ENCODE measurements around the gene YEATS2. TPM values are rescaled to one million over a fixed set of nuclear protein-coding genes. Genes with fewer than 3 reads are reported as not detected.
"Not testable (repeated sequence)": the region's sequence is repeated elsewhere in the genome, so short reads cannot be mapped to it uniquely, and the experiment has no call there.

The YEATS2 gene
- polyA plus RNA-seq, 2 donors: 5.8 to 9.0 TPM

- H3K9me3 ChIP-seq (ENCODE audit: control insufficient read depth in 2 of 2, insufficient read depth in 1 of 2, low read depth in 1 of 2, low read length in 1 of 2): no peaks in the 10 kb centered on the region
- H3K36me3 ChIP-seq (ENCODE audit: control insufficient read depth in 2 of 2, insufficient read depth in 2 of 2, low read length in 1 of 2): peaks cover 3 to 7% of the 10 kb centered on the region in 2 donors
- H3K4me1 ChIP-seq (ENCODE audit: control insufficient read depth in 2 of 2, insufficient read depth in 2 of 2, low read length in 1 of 2): no peaks in the 10 kb centered on the region
- no peaks in the 10 kb centered on the region for H3K27me3 ChIP-seq (ENCODE audit: control insufficient read depth in 1 of 2, insufficient read depth in 2 of 2, low read length in 2 of 2)
- WGBS, 2 donors: 57 to 69% methylated on average over 9 of the region's 9 CpGs
- no peak overlapping the region for H3K27ac ChIP-seq (ENCODE audit: low read depth in 2 of 2, low read length in 1 of 2)
- H3K4me3 ChIP-seq (ENCODE audit: low read depth in 1 of 2, low read length in 2 of 2): no peak overlapping the region
Measured at GRCh38 chr3:183766745-183767606, 69.4 kb downstream of the YEATS2 start.

GRCh38 chr3:183768114-183768513 is 70.5 kb downstream of the YEATS2 start:
- H3K9me3 ChIP-seq (ENCODE audit: control insufficient read depth in 2 of 2, insufficient read depth in 1 of 2, low read depth in 1 of 2, low read length in 1 of 2): no peaks in the 10 kb centered on the region
- H3K27ac ChIP-seq (ENCODE audit: low read depth in 2 of 2, low read length in 1 of 2): no peak overlapping the region
- H3K4me3 ChIP-seq (ENCODE audit: low read depth in 1 of 2, low read length in 2 of 2): no peak overlapping the region
- no peaks in the 10 kb centered on the region for H3K4me1 ChIP-seq (ENCODE audit: control insufficient read depth in 2 of 2, insufficient read depth in 2 of 2, low read length in 1 of 2)
- peaks cover 7 to 9% of the 10 kb centered on the region in 2 donors for H3K36me3 ChIP-seq (ENCODE audit: control insufficient read depth in 2 of 2, insufficient read depth in 2 of 2, low read length in 1 of 2)
- no peaks in the 10 kb centered on the region for H3K27me3 ChIP-seq (ENCODE audit: control insufficient read depth in 1 of 2, insufficient read depth in 2 of 2, low read length in 2 of 2)
- 89 to 90% methylated on average over 6 to 8 of the region's 8 CpGs for WGBS, 2 donors

- Histone ChIP-seq H3K36me3 (ENCODE audit: control insufficient read depth in 2 of 2, insufficient read depth in 2 of 2, low read length in 1 of 2) (peaks cover 15 to 16% of the 10 kb centered on the region in 2 donors), H3K9me3 (ENCODE audit: control insufficient read depth in 2 of 2, insufficient read depth in 1 of 2, low read depth in 1 of 2, low read length in 1 of 2) (no peaks in the 10 kb centered on the region), H3K27ac (ENCODE audit: low read depth in 2 of 2, low read length in 1 of 2) (no peak overlapping the region), H3K4me3 (ENCODE audit: low read depth in 1 of 2, low read length in 2 of 2) (no peak overlapping the region), H3K4me1 (ENCODE audit: control insufficient read depth in 2 of 2, insufficient read depth in 2 of 2, low read length in 1 of 2) (no peaks in the 10 kb centered on the region), H3K27me3 (ENCODE audit: control insufficient read depth in 1 of 2, insufficient read depth in 2 of 2, low read length in 2 of 2) (no peaks in the 10 kb centered on the region)
- WGBS, 2 donors: 94 to 95% methylated on average over 9 of the region's 9 CpGs
Measured at GRCh38 chr3:183769453-183769852, 71.9 kb downstream of the YEATS2 start.

GRCh38 chr3:183774631-183775030 is 77.0 kb downstream of the YEATS2 start:
- Histone ChIP-seq H3K27me3 (ENCODE audit: control insufficient read depth in 1 of 2, insufficient read depth in 2 of 2, low read length in 2 of 2) (no peaks in the 10 kb centered on the region), H3K36me3 (ENCODE audit: control insufficient read depth in 2 of 2, insufficient read depth in 2 of 2, low read length in 1 of 2) (peaks cover 14 to 18% of the 10 kb centered on the region in 2 donors), H3K9me3 (ENCODE audit: control insufficient read depth in 2 of 2, insufficient read depth in 1 of 2, low read depth in 1 of 2, low read length in 1 of 2) (no peaks in the 10 kb centered on the region), H3K4me1 (ENCODE audit: control insufficient read depth in 2 of 2, insufficient read depth in 2 of 2, low read length in 1 of 2) (no peaks in the 10 kb centered on the region), H3K4me3 (ENCODE audit: low read depth in 1 of 2, low read length in 2 of 2) (no peak overlapping the region), H3K27ac (ENCODE audit: low read depth in 2 of 2, low read length in 1 of 2) (no peak overlapping the region)
- WGBS, 2 donors: 76 to 86% methylated on average over 3 of the region's 3 CpGs

GRCh38 chr3:183775781-183776180 is 78.2 kb downstream of the YEATS2 start:
- Histone ChIP-seq H3K4me1 (ENCODE audit: control insufficient read depth in 2 of 2, insufficient read depth in 2 of 2, low read length in 1 of 2) (no peaks in the 10 kb centered on the region), H3K27me3 (ENCODE audit: control insufficient read depth in 1 of 2, insufficient read depth in 2 of 2, low read length in 2 of 2) (no peaks in the 10 kb centered on the region), H3K4me3 (ENCODE audit: low read depth in 1 of 2, low read length in 2 of 2) (no peak overlapping the region), H3K9me3 (ENCODE audit: control insufficient read depth in 2 of 2, insufficient read depth in 1 of 2, low read depth in 1 of 2, low read length in 1 of 2) (no peaks in the 10 kb centered on the region), H3K36me3 (ENCODE audit: control insufficient read depth in 2 of 2, insufficient read depth in 2 of 2, low read length in 1 of 2) (peaks cover 14 to 18% of the 10 kb centered on the region in 2 donors), H3K27ac (ENCODE audit: low read depth in 2 of 2, low read length in 1 of 2) (no peak overlapping the region)
- WGBS, 2 donors: 79 to 86% methylated on average over 5 of the region's 5 CpGs

GRCh38 chr3:183776451-183776850 is 78.9 kb downstream of the YEATS2 start:
- H3K4me1 ChIP-seq (ENCODE audit: control insufficient read depth in 2 of 2, insufficient read depth in 2 of 2, low read length in 1 of 2); H3K9me3 ChIP-seq (ENCODE audit: control insufficient read depth in 2 of 2, insufficient read depth in 1 of 2, low read depth in 1 of 2, low read length in 1 of 2); H3K27me3 ChIP-seq (ENCODE audit: control insufficient read depth in 1 of 2, insufficient read depth in 2 of 2, low read length in 2 of 2); H3K4me3 ChIP-seq (ENCODE audit: low read depth in 1 of 2, low read length in 2 of 2); H3K27ac ChIP-seq (ENCODE audit: low read depth in 2 of 2, low read length in 1 of 2): not testable (repeated sequence)
- 86 to 88% methylated on average over 5 of the region's 5 CpGs for WGBS, 2 donors
- H3K36me3 ChIP-seq (ENCODE audit: control insufficient read depth in 2 of 2, insufficient read depth in 2 of 2, low read length in 1 of 2): peaks cover 17 to 20% of the 10 kb centered on the region in 2 donors

GRCh38 chr3:183777016-183777618 is 79.5 kb downstream of the YEATS2 start:
- H3K27ac ChIP-seq (ENCODE audit: low read depth in 2 of 2, low read length in 1 of 2): no peak overlapping the region
- peaks cover 16 to 20% of the 10 kb centered on the region in 2 donors for H3K36me3 ChIP-seq (ENCODE audit: control insufficient read depth in 2 of 2, insufficient read depth in 2 of 2, low read length in 1 of 2)
- no peak overlapping the region for H3K4me3 ChIP-seq (ENCODE audit: low read depth in 1 of 2, low read length in 2 of 2)
- H3K27me3 ChIP-seq (ENCODE audit: control insufficient read depth in 1 of 2, insufficient read depth in 2 of 2, low read length in 2 of 2): no peaks in the 10 kb centered on the region
- no peaks in the 10 kb centered on the region for H3K4me1 ChIP-seq (ENCODE audit: control insufficient read depth in 2 of 2, insufficient read depth in 2 of 2, low read length in 1 of 2)
- 92 to 93% methylated on average over 4 of the region's 4 CpGs for WGBS, 2 donors
- no peaks in the 10 kb centered on the region for H3K9me3 ChIP-seq (ENCODE audit: control insufficient read depth in 2 of 2, insufficient read depth in 1 of 2, low read depth in 1 of 2, low read length in 1 of 2)

- H3K27ac ChIP-seq (ENCODE audit: low read depth in 2 of 2, low read length in 1 of 2): no peak overlapping the region
- no peaks in the 10 kb centered on the region for H3K9me3 ChIP-seq (ENCODE audit: control insufficient read depth in 2 of 2, insufficient read depth in 1 of 2, low read depth in 1 of 2, low read length in 1 of 2)
- WGBS, 2 donors: 91 to 93% methylated on average over 14 of the region's 14 CpGs
- no peaks in the 10 kb centered on the region for H3K27me3 ChIP-seq (ENCODE audit: control insufficient read depth in 1 of 2, insufficient read depth in 2 of 2, low read length in 2 of 2)
- H3K4me1 ChIP-seq (ENCODE audit: control insufficient read depth in 2 of 2, insufficient read depth in 2 of 2, low read length in 1 of 2): no peaks in the 10 kb centered on the region
- no peak overlapping the region for H3K4me3 ChIP-seq (ENCODE audit: low read depth in 1 of 2, low read length in 2 of 2)
- H3K36me3 ChIP-seq (ENCODE audit: control insufficient read depth in 2 of 2, insufficient read depth in 2 of 2, low read length in 1 of 2): peaks cover 5 to 14% of the 10 kb centered on the region in 2 donors
Measured at GRCh38 chr3:183779896-183780465, 82.4 kb downstream of the YEATS2 start.

- Histone ChIP-seq H3K4me3 (ENCODE audit: low read depth in 1 of 2, low read length in 2 of 2) (no peak overlapping the region), H3K4me1 (ENCODE audit: control insufficient read depth in 2 of 2, insufficient read depth in 2 of 2, low read length in 1 of 2) (no peaks in the 10 kb centered on the region), H3K27me3 (ENCODE audit: control insufficient read depth in 1 of 2, insufficient read depth in 2 of 2, low read length in 2 of 2) (no peaks in the 10 kb centered on the region), H3K27ac (ENCODE audit: low read depth in 2 of 2, low read length in 1 of 2) (no peak overlapping the region), H3K9me3 (ENCODE audit: control insufficient read depth in 2 of 2, insufficient read depth in 1 of 2, low read depth in 1 of 2, low read length in 1 of 2) (no peaks in the 10 kb centered on the region), H3K36me3 (ENCODE audit: control insufficient read depth in 2 of 2, insufficient read depth in 2 of 2, low read length in 1 of 2) (peaks cover 8 to 14% of the 10 kb centered on the region in 2 donors)
- WGBS, 2 donors: 94 to 95% methylated on average over 6 of the region's 6 CpGs
Measured at GRCh38 chr3:183781246-183781645, 83.6 kb downstream of the YEATS2 start.

Measured in esophagus (tissue), 2 donors.